Thyroid gland (tissue), 4 donors: Measurements from ENCODE around the gene LRRC8B.

Experiments
- CTCF ChIP-seq, 6 experiments: fragments of 200-600 bp in 3 of 6; fragments of 450-650 bp in 3 of 6; sonication (generic) in 3 of 6; IDR thresholded peaks; one replicate each; pipeline ENCODE4 v1.5.1; 2016 to 2019; ENCODE audit warnings: antibody characterized with exemption in 6 of 6, mild to moderate bottlenecking in 2 of 6, inconsistent platforms in 1 of 6, moderate library complexity in 1 of 6
- POLR2A ChIP-seq, 2 donors: fragments of 450-650 bp; IDR thresholded peaks; one replicate each; pipeline ENCODE4 v1.6.1; 2017; ENCODE audit warnings: antibody characterized with exemption in 2 of 2, mild to moderate bottlenecking in 2 of 2, moderate library complexity in 1 of 2

DNA sequence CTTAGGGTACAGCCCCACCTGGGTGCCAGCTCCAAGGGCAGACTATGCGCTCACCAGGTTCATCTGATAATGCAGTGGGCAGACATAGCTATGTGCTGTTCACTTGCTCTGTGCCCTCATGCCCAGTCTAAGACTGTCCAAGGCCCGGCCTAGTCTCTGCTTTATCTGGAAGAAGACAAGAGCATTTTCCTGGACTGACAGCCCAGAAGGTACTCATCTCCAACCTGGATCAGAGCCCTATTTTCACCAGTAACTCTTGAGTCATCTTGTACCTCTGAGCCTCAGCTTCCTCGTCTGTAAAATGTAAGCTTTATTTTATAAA, 79.7 kb downstream of the LRRC8B start:
- no peak for TF ChIP-seq POLR2A (IDR thresholded peaks at IDR 0.05)
- no peak for TF ChIP-seq CTCF (IDR thresholded peaks at IDR 0.05)
